CD14-positive monocyte (primary cell): ENCODE data around the gene AKT1. TPM values are rescaled to one million over a fixed set of nuclear protein-coding genes. Genes with fewer than 3 reads are reported as not detected.
A peak's percentile ranks its signal among the peaks of the same experiment; 100 is the strongest.

Source experiments
- DNase-seq, 3 donors: peaks; one replicate each; pipeline ENCODE4 v3.0.0-alpha.2; 2011 to 2022
- H2AFZ ChIP-seq: 2 replicates; pipeline ENCODE4 v1.6.0; 2012; ENCODE audit warnings: mild to moderate bottlenecking, low read depth, low read length, inconsistent platforms; ENCODE audit not compliant: insufficient read depth, poor library complexity, severe bottlenecking
- H3K27ac ChIP-seq, 2 donors: 1 replicate in 1 of 2; 2 replicates in 1 of 2; pipeline ENCODE4 v1.5.1; 2012 to 2013; ENCODE audit warnings: low read length in 2 of 2, control low read depth in 1 of 2, inconsistent platforms in 1 of 2, low read depth in 1 of 2, mild to moderate bottlenecking in 1 of 2
- H3K27me3 ChIP-seq, 2 donors: one replicate each; pipeline versions ENCODE4 v1.6.0 to v1.6.1; 2011 to 2013; ENCODE audit warnings: low read length in 2 of 2; ENCODE audit not compliant: control insufficient read depth in 2 of 2, insufficient read depth in 2 of 2
- H3K36me3 ChIP-seq, 2 donors: replicated peaks in 1 of 2; 1 replicate in 1 of 2; 2 replicates in 1 of 2; pipeline versions ENCODE4 v1.5.1 to v1.6.1; 2012 to 2013; ENCODE audit warnings: low read length in 2 of 2, control low read depth in 1 of 2, inconsistent platforms in 1 of 2, mild to moderate bottlenecking in 1 of 2; ENCODE audit not compliant: insufficient read depth in 2 of 2, control insufficient read depth in 1 of 2
- H3K4me1 ChIP-seq, 2 donors: 1 replicate in 1 of 2; 2 replicates in 1 of 2; pipeline versions ENCODE4 v1.5.1 to v1.6.1; 2012 to 2013; ENCODE audit warnings: low read length in 2 of 2, control low read depth in 1 of 2, inconsistent platforms in 1 of 2, mild to moderate bottlenecking in 1 of 2, moderate library complexity in 1 of 2; ENCODE audit not compliant: insufficient read depth in 2 of 2, control insufficient read depth in 1 of 2
- H3K4me2 ChIP-seq: replicated peaks from 2 replicates; pipeline ENCODE3; 2012; ENCODE audit warnings: low read length, moderate library complexity, mild to moderate bottlenecking; ENCODE audit not compliant: poor library complexity, severe bottlenecking; ENCODE audit errors: extremely low read depth
- H3K4me3 ChIP-seq, 3 experiments: fragments of 200-600 bp in 1 of 3; sonication (generic) in 1 of 3; replicated peaks in 1 of 3; 1 replicate in 2 of 3; 2 replicates in 1 of 3; pipeline ENCODE4 v1.5.1; 2011 to 2013; ENCODE audit warnings: low read length in 3 of 3, mild to moderate bottlenecking in 3 of 3, control low read depth in 2 of 3, low read depth in 2 of 3, inconsistent platforms in 1 of 3, moderate library complexity in 1 of 3
- H3K79me2 ChIP-seq: 2 replicates; pipeline ENCODE4 v1.6.0; 2012; ENCODE audit warnings: mild to moderate bottlenecking, control low read depth, inconsistent platforms, low read length, moderate library complexity; ENCODE audit not compliant: insufficient read depth
- H3K9ac ChIP-seq: 2 replicates; pipeline ENCODE4 v1.6.0; 2017; ENCODE audit warnings: low read length, mild to moderate bottlenecking; ENCODE audit not compliant: insufficient read depth, poor library complexity, severe bottlenecking
- H3K9me3 ChIP-seq, 2 donors: replicated peaks in 1 of 2; 1 replicate in 1 of 2; 2 replicates in 1 of 2; pipeline versions ENCODE4 v1.5.1 to v1.6.1; 2012 to 2013; ENCODE audit warnings: low read length in 2 of 2, control low read depth in 1 of 2; ENCODE audit not compliant: control insufficient read depth in 1 of 2, insufficient read depth in 1 of 2
- H4K20me1 ChIP-seq: 2 replicates; pipeline ENCODE4 v1.6.0; 2012; ENCODE audit warnings: mild to moderate bottlenecking, low read length, control low read depth, moderate library complexity; ENCODE audit not compliant: insufficient read depth
- H3K27ac Mint-ChIP-seq, 7 donors: one replicate each; pipeline ENCODE4 v1.8.0; 2020; ENCODE audit warnings: mild to moderate bottlenecking in 7 of 7, mixed read lengths in 7 of 7, moderate library complexity in 6 of 7, inconsistent platforms in 2 of 7
- H3K27me3 Mint-ChIP-seq, 3 donors: one replicate each; pipeline ENCODE4 v1.8.0; 2021 to 2022; ENCODE audit warnings: low read depth in 3 of 3, mild to moderate bottlenecking in 3 of 3, mixed read lengths in 3 of 3, moderate library complexity in 3 of 3, inconsistent platforms in 1 of 3
- H3K36me3 Mint-ChIP-seq, 2 donors: one replicate each; pipeline ENCODE4 v1.8.0; 2020; ENCODE audit warnings: mixed read lengths in 2 of 2, inconsistent platforms in 1 of 2, mild to moderate bottlenecking in 1 of 2
- H3K4me1 Mint-ChIP-seq: one replicate; pipeline ENCODE4 v1.8.0; 2020; ENCODE audit warnings: mild to moderate bottlenecking, mixed read lengths
- H3K4me3 Mint-ChIP-seq, 2 donors: one replicate each; pipeline ENCODE4 v1.8.0; 2020; ENCODE audit warnings: mild to moderate bottlenecking in 2 of 2, mixed read lengths in 2 of 2, moderate library complexity in 1 of 2
- H3K9me3 Mint-ChIP-seq, 7 donors: one replicate each; pipeline ENCODE4 v1.8.0; 2020 to 2022; ENCODE audit warnings: mixed read lengths in 7 of 7, mild to moderate bottlenecking in 6 of 7, moderate library complexity in 6 of 7, inconsistent platforms in 2 of 7
- WGBS: methylation state at CpG from one replicate; pipeline ENCODE4 v1.1.5; 2013; ENCODE audit warnings: missing lambda C conversion rate; ENCODE audit not compliant: insufficient coverage; 5-methylcytosine and 5-hydroxymethylcytosine counted together
- intact Hi-C, 2 donors: fragments of 100-400 bp; cut with micrococcal nuclease; formaldehyde crosslinking; loops; one replicate each; pipeline versions ENCODE4 v1.15.0 to v1.15.1; 2023
- polyA plus RNA-seq, 3 donors: library from polyadenylated mRNA; depleted of rRNA in 1 of 3; unstranded in 2 of 3; stranded (reverse) in 1 of 3; fragments of 300-500 nt in 2 of 3; fragments of >200 nt in 1 of 3; fragmentation: Illumina TruSeq in 2 of 3; gene quantifications; 1 replicate in 2 of 3; 2 replicates in 1 of 3; pipeline ENCODE4 v1.2.3, GENCODE V29; 2012 to 2021
- TF ChIP-seq, protein P1 (sequence below): fragments of 200-600 bp; IDR thresholded peaks from one replicate; pipeline ENCODE4 v1.8.0; 2022; ENCODE audit warnings: antibody characterized with exemption, mild to moderate bottlenecking

AKT1 gene
- polyA plus RNA-seq, 3 donors, result 7.2 to 180 (median 26.4) TPM

DNA sequence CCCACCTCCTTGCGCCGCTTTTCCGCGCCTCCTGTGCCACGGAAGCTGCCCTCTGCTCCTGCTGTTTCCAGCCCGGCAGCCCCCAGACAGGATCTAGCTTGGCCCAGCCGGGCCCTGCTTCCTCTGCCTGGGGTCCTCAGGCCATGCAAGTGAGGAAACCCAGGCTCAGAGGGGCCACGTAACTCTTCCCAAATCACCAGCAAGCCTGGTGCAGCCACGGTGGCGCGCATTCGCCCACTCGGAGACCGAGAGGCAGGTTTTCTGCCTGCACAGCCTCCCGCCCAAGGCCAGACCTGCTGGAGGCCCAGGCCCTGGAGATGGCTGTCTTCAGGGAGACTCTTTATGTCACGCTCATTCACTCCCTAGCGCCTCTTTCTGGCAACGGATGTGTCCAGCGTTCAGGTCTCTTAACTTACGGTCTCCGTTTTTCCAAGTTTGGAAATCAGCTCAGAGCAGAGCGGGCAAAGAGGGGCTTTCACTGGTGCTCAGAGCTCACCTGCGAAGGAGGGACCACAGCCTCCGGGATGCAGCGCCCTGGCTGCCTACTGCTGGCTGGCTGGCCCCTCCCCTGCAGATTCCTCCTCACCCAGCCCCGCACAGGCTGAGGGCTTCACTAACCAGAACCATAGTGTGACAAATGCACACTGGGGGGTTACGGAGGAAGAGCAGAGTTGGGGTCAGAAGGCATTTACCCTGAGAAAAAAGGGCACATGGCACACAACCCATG, 48.9 kb upstream of the AKT1 start:
- peaks cover 0 to 6% (median 1%) of the 10 kb centered on the region in 7 donors for H3K9me3 Mint-ChIP-seq
- Histone ChIP-seq H3K79me2 (no peaks in the 10 kb centered on the region), H3K4me1 (no peaks in the 10 kb centered on the region), H4K20me1 (no peaks in the 10 kb centered on the region), H3K9me3 (peaks cover 0 to 9% of the 10 kb centered on the region in 2 donors), H3K27me3 (peaks cover 47 to 62% of the 10 kb centered on the region in 2 donors), H3K4me3 (no peak overlapping the region), H3K4me2 (no peak overlapping the region), H2AFZ (no peak overlapping the region), H3K27ac (no peak overlapping the region), H3K36me3 (no peaks in the 10 kb centered on the region), H3K9ac (no peak overlapping the region)
- H3K4me1 Mint-ChIP-seq, result no peaks in the 10 kb centered on the region
- H3K27ac Mint-ChIP-seq, result no peak overlapping the region
- DNase-seq, result no peak
- H3K27me3 Mint-ChIP-seq, result peaks cover 52 to 85% (median 81%) of the 10 kb centered on the region in 3 donors
- 11% methylated on average over 24 of the region's 27 CpGs for WGBS
- TF ChIP-seq, protein P1, sequence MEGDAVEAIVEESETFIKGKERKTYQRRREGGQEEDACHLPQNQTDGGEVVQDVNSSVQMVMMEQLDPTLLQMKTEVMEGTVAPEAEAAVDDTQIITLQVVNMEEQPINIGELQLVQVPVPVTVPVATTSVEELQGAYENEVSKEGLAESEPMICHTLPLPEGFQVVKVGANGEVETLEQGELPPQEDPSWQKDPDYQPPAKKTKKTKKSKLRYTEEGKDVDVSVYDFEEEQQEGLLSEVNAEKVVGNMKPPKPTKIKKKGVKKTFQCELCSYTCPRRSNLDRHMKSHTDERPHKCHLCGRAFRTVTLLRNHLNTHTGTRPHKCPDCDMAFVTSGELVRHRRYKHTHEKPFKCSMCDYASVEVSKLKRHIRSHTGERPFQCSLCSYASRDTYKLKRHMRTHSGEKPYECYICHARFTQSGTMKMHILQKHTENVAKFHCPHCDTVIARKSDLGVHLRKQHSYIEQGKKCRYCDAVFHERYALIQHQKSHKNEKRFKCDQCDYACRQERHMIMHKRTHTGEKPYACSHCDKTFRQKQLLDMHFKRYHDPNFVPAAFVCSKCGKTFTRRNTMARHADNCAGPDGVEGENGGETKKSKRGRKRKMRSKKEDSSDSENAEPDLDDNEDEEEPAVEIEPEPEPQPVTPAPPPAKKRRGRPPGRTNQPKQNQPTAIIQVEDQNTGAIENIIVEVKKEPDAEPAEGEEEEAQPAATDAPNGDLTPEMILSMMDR, result no peak
- H3K36me3 Mint-ChIP-seq, result no peaks in the 10 kb centered on the region
- intact Hi-C loops, result no loop called here
- H3K4me3 Mint-ChIP-seq, result peak overlapping the region in 1 of 2 donors; percentile 84

- Histone ChIP-seq H3K9me3 (peaks cover 0 to 9% of the 10 kb centered on the region in 2 donors), H3K27me3 (peaks cover 47 to 62% of the 10 kb centered on the region in 2 donors), H3K27ac (no peak overlapping the region), H3K4me1 (no peaks in the 10 kb centered on the region), H3K4me2 (no peak overlapping the region), H3K36me3 (no peaks in the 10 kb centered on the region), H2AFZ (no peak overlapping the region), H4K20me1 (no peaks in the 10 kb centered on the region), H3K9ac (no peak overlapping the region), H3K4me3 (no peak overlapping the region), H3K79me2 (no peaks in the 10 kb centered on the region)
- Mint-ChIP-seq H3K27ac (no peak overlapping the region), H3K4me3 (peak overlapping the region in 1 of 2 donors; percentile 84), H3K9me3 (peaks cover 0 to 6% (median 1%) of the 10 kb centered on the region in 7 donors), H3K36me3 (no peaks in the 10 kb centered on the region), H3K27me3 (peaks cover 56 to 88% (median 78%) of the 10 kb centered on the region in 3 donors), H3K4me1 (no peaks in the 10 kb centered on the region)
- DNase-seq, result no peak
- TF ChIP-seq, protein P1, result no peak
- 1% methylated on average over 57 of the region's 69 CpGs for WGBS
- intact Hi-C loops, result no loop called here
Measured at GRCh38 chr14:104843442-104844305, 48.1 kb upstream of the AKT1 start.
